GM21360 (cell line): ENCODE data around the gene HPCAL4.

Source experiments
- ATAC-seq: cut with Tn5 transposase; IDR thresholded peaks from one replicate; pipeline ENCODE4 v1.9.1; 2021; ENCODE audit warnings: mild to moderate bottlenecking, moderate library complexity; ENCODE audit not compliant: unreplicated experiment

HPCAL4 gene

GRCh38 chr1:39691383-39692151 lies at the start of gene HPCAL4:
HPCAL4 (minus strand) TSS chr1:39691433; CDS start chr1:39684603, 6,830 bp downstream.
- ATAC-seq = peak; percentile 69

GRCh38 chr1:39738622-39739366 lies 47.6 kb upstream of the HPCAL4 start, which contains the start of gene PPIE:
PPIE (plus strand) TSS chr1:39738882; CDS start chr1:39738901, 19 bp downstream.
- ATAC-seq = peak; percentile 75

- ATAC-seq = no peak
Measured at GRCh38 chr1:39737546-39738169, 46.4 kb upstream of the HPCAL4 start.

GRCh38 chr1:39735731-39736130 lies 44.5 kb upstream of the HPCAL4 start:
- ATAC-seq = no peak

- no peak for ATAC-seq
Measured at GRCh38 chr1:39733161-39733560, 41.9 kb upstream of the HPCAL4 start.

GRCh38 chr1:39732730-39733129 lies 41.5 kb upstream of the HPCAL4 start:
- ATAC-seq = no peak

GRCh38 chr1:39729842-39730241 lies 38.6 kb upstream of the HPCAL4 start:
- ATAC-seq = no peak

- ATAC-seq = no peak
Measured at GRCh38 chr1:39729030-39729429, 37.8 kb upstream of the HPCAL4 start.

- ATAC-seq = no peak
Measured at GRCh38 chr1:39727932-39728317, 36.7 kb upstream of the HPCAL4 start.

- no peak for ATAC-seq
Measured at GRCh38 chr1:39727221-39727931, 36.1 kb upstream of the HPCAL4 start.

- no peak for ATAC-seq
Measured at GRCh38 chr1:39726600-39726999, 35.4 kb upstream of the HPCAL4 start.

GRCh38 chr1:39722495-39722894 lies 31.3 kb upstream of the HPCAL4 start:
- ATAC-seq = no peak

- ATAC-seq = no peak
Measured at GRCh38 chr1:39721664-39722063, 30.4 kb upstream of the HPCAL4 start.

- no peak for ATAC-seq
Measured at GRCh38 chr1:39720094-39720999, 29.1 kb upstream of the HPCAL4 start.

GRCh38 chr1:39717809-39718208 lies 26.6 kb upstream of the HPCAL4 start:
- no peak for ATAC-seq

GRCh38 chr1:39713557-39713956 lies 22.3 kb upstream of the HPCAL4 start:
- ATAC-seq = no peak

- ATAC-seq = no peak
Measured at GRCh38 chr1:39711966-39712340, 20.7 kb upstream of the HPCAL4 start.

GRCh38 chr1:39711104-39711965 lies 20.1 kb upstream of the HPCAL4 start:
- ATAC-seq = no peak

- ATAC-seq = no peak
Measured at GRCh38 chr1:39707506-39707905, 16.3 kb upstream of the HPCAL4 start.
